PFSK-1 (cell line): ENCODE results near the gene CUX1.

ENCODE experiments used
- FOXP2 ChIP-seq: optimal IDR thresholded peaks from 2 replicates; pipeline ENCODE3; 2011; ENCODE audit warnings: borderline replicate concordance, control low read depth, inconsistent platforms; ENCODE audit not compliant: insufficient read depth; ENCODE audit errors: extremely low read length, extremely low read depth
- POLR2AphosphoS5 ChIP-seq: IDR thresholded peaks from 2 replicates; pipeline ENCODE4 v1.6.1; 2012; ENCODE audit warnings: low read depth, mild to moderate bottlenecking, control low read depth, low read length, moderate library complexity
- REST ChIP-seq, 2 experiments: IDR thresholded peaks; 2 replicates each; pipeline versions ENCODE4 v1.6.1 to v1.8.0; 2011 to 2012; ENCODE audit warnings: low read depth in 2 of 2, low read length in 2 of 2, control low read depth in 1 of 2, inconsistent platforms in 1 of 2, mild to moderate bottlenecking in 1 of 2, moderate library complexity in 1 of 2; ENCODE audit not compliant: insufficient read depth in 1 of 2
- SIN3A ChIP-seq: IDR thresholded peaks from 2 replicates; pipeline ENCODE4 v1.6.1; 2012; ENCODE audit warnings: mild to moderate bottlenecking, low read length, moderate library complexity, borderline replicate concordance; ENCODE audit not compliant: insufficient read depth
- TAF1 ChIP-seq: IDR thresholded peaks from 2 replicates; pipeline ENCODE4 v1.6.1; 2012; ENCODE audit warnings: low read length, control low read depth, borderline replicate concordance; ENCODE audit not compliant: insufficient read depth

Gene CUX1

GRCh38 chr7:101913247-101913721 lies 95.9 kb downstream of the CUX1 start:
- no peak for TF ChIP-seq TAF1
- no peak for TF ChIP-seq POLR2AphosphoS5
- no peak for TF ChIP-seq REST (IDR thresholded peaks at IDR 0.05; ENCODE audit: insufficient read depth in 1 of 2, low read depth in 2 of 2, low read length in 2 of 2)
- no peak for TF ChIP-seq SIN3A
- no peak for TF ChIP-seq FOXP2

- no peak for TF ChIP-seq SIN3A
- no peak for TF ChIP-seq POLR2AphosphoS5
- TF ChIP-seq TAF1 = no peak
- TF ChIP-seq FOXP2 = no peak
- no peak for TF ChIP-seq REST (IDR thresholded peaks at IDR 0.05; ENCODE audit: insufficient read depth in 1 of 2, low read depth in 2 of 2, low read length in 2 of 2)
Measured at GRCh38 chr7:101913851-101914250, 96.4 kb downstream of the CUX1 start.

- no peak for TF ChIP-seq SIN3A
- TF ChIP-seq FOXP2 = no peak
- no peak for TF ChIP-seq POLR2AphosphoS5
- TF ChIP-seq TAF1 = no peak
- TF ChIP-seq REST (IDR thresholded peaks at IDR 0.05; ENCODE audit: insufficient read depth in 1 of 2, low read depth in 2 of 2, low read length in 2 of 2) = no peak
Measured at GRCh38 chr7:101915000-101915399, 97.6 kb downstream of the CUX1 start.

- no peak for TF ChIP-seq REST (IDR thresholded peaks at IDR 0.05; ENCODE audit: insufficient read depth in 1 of 2, low read depth in 2 of 2, low read length in 2 of 2)
- TF ChIP-seq TAF1 = no peak
- no peak for TF ChIP-seq SIN3A
- no peak for TF ChIP-seq FOXP2
- TF ChIP-seq POLR2AphosphoS5 = no peak
Measured at GRCh38 chr7:101916041-101916800, 98.8 kb downstream of the CUX1 start.
